GM23338 (cell line): ENCODE results near the gene YWHAE.

Source experiments
- CTCF ChIP-seq, 2 experiments: fragments of 200-600 bp in 1 of 2; sonication (generic) in 1 of 2; conservative IDR thresholded peaks; 2 replicates each; pipeline versions ENCODE4 v1.5.1 to v1.6.1; 2016 to 2017; ENCODE audit warnings: antibody characterized with exemption in 2 of 2, low read depth in 2 of 2, mild to moderate bottlenecking in 2 of 2, moderate library complexity in 1 of 2
- EZH2 ChIP-seq: fragments of 200-600 bp; sonication (generic); IDR thresholded peaks from one replicate; pipeline ENCODE4 v1.8.0; 2017; ENCODE audit warnings: antibody characterized with exemption, mild to moderate bottlenecking, low read depth; ENCODE audit not compliant: unreplicated experiment
- JUNB ChIP-seq: IDR thresholded peaks from one replicate; pipeline ENCODE4 v1.6.1; 2016; ENCODE audit warnings: antibody characterized with exemption; ENCODE audit not compliant: unreplicated experiment
- POLR2AphosphoS5 ChIP-seq: IDR thresholded peaks from 2 replicates; pipeline ENCODE4 v1.6.1; 2016; ENCODE audit warnings: antibody characterized with exemption, low read depth
- ZNF114 ChIP-seq: fragments of 250-450 bp; sonication (Bioruptor Pico); IDR thresholded peaks from 2 replicates; pipeline ENCODE4 v1.5.0; 2020; ENCODE audit warnings: mild to moderate bottlenecking, moderate library complexity
- TF ChIP-seq, protein P1 (sequence below): IDR thresholded peaks from 2 replicates; pipeline ENCODE4 v1.6.1; 2016; ENCODE audit warnings: antibody characterized with exemption
- TF ChIP-seq, protein P2 (sequence below): IDR thresholded peaks from one replicate; pipeline ENCODE4 v1.6.1; 2018; ENCODE audit warnings: antibody characterized with exemption; ENCODE audit not compliant: unreplicated experiment

DNA sequence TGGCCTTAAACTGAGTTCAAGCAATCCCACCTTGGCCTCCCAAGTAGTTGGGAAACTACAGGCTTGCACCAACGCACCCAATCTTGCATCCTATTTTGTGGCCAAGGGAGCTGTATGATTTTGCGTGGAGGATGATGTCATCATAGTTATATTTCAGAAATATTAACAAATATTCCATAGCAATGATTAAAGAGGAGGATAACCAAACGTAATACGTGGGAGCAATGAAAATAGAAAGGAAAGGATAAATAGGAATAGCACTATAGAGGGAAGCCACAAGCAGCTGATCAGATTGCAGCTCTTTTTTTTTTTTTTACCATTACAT, 2.2 kb upstream of the YWHAE start:
- TF ChIP-seq CTCF (conservative IDR thresholded peaks at IDR 0.05; ENCODE audit: low read depth in 2 of 2) (no peak), JUNB (no peak), EZH2 (no peak), POLR2AphosphoS5 (no peak), ZNF114 (CRISPR knock-in tag) (no peak)
- TF ChIP-seq, protein P1, sequence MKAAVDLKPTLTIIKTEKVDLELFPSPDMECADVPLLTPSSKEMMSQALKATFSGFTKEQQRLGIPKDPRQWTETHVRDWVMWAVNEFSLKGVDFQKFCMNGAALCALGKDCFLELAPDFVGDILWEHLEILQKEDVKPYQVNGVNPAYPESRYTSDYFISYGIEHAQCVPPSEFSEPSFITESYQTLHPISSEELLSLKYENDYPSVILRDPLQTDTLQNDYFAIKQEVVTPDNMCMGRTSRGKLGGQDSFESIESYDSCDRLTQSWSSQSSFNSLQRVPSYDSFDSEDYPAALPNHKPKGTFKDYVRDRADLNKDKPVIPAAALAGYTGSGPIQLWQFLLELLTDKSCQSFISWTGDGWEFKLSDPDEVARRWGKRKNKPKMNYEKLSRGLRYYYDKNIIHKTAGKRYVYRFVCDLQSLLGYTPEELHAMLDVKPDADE, result no peak
- TF ChIP-seq, protein P2, sequence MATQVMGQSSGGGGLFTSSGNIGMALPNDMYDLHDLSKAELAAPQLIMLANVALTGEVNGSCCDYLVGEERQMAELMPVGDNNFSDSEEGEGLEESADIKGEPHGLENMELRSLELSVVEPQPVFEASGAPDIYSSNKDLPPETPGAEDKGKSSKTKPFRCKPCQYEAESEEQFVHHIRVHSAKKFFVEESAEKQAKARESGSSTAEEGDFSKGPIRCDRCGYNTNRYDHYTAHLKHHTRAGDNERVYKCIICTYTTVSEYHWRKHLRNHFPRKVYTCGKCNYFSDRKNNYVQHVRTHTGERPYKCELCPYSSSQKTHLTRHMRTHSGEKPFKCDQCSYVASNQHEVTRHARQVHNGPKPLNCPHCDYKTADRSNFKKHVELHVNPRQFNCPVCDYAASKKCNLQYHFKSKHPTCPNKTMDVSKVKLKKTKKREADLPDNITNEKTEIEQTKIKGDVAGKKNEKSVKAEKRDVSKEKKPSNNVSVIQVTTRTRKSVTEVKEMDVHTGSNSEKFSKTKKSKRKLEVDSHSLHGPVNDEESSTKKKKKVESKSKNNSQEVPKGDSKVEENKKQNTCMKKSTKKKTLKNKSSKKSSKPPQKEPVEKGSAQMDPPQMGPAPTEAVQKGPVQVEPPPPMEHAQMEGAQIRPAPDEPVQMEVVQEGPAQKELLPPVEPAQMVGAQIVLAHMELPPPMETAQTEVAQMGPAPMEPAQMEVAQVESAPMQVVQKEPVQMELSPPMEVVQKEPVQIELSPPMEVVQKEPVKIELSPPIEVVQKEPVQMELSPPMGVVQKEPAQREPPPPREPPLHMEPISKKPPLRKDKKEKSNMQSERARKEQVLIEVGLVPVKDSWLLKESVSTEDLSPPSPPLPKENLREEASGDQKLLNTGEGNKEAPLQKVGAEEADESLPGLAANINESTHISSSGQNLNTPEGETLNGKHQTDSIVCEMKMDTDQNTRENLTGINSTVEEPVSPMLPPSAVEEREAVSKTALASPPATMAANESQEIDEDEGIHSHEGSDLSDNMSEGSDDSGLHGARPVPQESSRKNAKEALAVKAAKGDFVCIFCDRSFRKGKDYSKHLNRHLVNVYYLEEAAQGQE, result no peak
